WI38 (cell line): ENCODE results near the gene SLC7A8.
"Not testable (repeated sequence)": the region's sequence is repeated elsewhere in the genome, so short reads cannot be mapped to it uniquely, and the experiment has no call there.

ENCODE experiments used
- H3K4me3 ChIP-seq: 2 replicates; pipeline ENCODE4 v1.5.1; 2011; ENCODE audit warnings: low read depth, mild to moderate bottlenecking, control low read depth, low read length
- CTCF ChIP-seq: IDR thresholded peaks from 2 replicates; pipeline ENCODE4 v1.5.1; 2012; ENCODE audit warnings: low read depth, mild to moderate bottlenecking, control low read depth, low read length

SLC7A8 gene

DNA sequence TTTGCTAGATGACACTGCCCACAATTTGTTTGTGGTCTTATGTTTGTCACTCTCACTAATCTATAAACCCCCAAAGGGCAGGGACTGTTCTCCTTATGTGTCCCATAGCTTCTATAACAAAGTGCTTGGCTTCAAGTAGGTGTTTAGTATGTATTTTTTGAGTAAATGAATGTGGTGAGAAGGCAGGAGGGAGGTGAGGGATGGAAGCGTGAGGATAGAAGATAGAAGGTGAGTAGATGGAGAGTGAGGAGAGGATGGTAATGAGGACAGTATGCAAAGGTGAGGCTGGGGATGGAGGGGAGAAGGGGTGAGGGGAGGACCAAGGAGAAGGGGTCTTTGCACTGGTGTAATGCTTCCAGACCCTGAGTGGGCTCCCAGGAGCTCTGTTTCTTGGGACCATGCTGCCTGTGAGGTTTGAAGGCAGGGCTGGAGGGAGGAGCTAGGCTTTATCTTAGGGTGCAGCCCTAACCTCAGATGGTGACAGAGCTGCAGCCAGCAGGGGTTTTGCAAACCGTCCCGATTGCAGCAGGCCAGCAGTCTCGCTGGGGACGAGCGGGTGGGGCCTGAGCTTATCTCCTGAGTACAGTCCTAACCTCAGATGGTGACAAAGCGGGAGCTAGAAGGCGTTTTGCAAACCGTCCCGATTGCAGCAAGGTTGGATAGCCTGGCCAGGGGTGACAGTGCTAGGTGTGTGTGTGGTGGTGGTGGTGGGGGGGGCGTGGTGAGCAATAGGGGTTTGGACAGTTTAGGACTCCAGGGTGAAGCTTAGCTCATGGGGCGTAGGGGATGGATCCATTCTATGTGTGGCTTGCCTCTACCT is 70.9 kb downstream of the SLC7A8 start:
- H3K4me3 ChIP-seq = no peak overlapping the region
- no peak for TF ChIP-seq CTCF

GRCh38 chr14:23110579-23111365 is 72.7 kb downstream of the SLC7A8 start:
- TF ChIP-seq CTCF = no peak

GRCh38 chr14:23109769-23110168 is 73.7 kb downstream of the SLC7A8 start:
- TF ChIP-seq CTCF = no peak
- H3K4me3 ChIP-seq = no peak overlapping the region

More at GRCh38 chr14:23110579-23111365, 72.7 kb downstream of the SLC7A8 start:
- no peak overlapping the region for H3K4me3 ChIP-seq

- not testable (repeated sequence) for H3K4me3 ChIP-seq
These were observed 75.3 kb downstream of the SLC7A8 start for GRCh38 chr14:23108169-23108568.

DNA sequence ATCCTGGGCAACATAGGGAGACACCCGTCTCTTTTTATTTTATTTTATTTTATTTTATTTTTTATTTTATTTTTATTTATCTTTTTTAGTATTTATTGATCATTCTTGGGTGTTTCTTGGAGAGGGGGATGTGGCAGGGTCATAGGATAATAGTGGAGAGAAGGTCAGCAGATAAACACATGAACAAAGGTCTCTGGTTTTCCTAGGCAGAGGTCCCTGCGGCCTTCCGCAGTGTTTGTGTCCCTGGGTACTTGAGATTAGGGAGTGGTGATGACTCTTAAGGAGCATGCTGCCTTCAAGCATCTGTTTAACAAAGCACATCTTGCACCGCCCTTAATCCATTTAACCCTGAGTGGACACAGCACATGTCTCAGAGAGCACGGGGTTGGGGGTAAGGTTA is 75.8 kb downstream of the SLC7A8 start:
- not testable (repeated sequence) for H3K4me3 ChIP-seq

DNA sequence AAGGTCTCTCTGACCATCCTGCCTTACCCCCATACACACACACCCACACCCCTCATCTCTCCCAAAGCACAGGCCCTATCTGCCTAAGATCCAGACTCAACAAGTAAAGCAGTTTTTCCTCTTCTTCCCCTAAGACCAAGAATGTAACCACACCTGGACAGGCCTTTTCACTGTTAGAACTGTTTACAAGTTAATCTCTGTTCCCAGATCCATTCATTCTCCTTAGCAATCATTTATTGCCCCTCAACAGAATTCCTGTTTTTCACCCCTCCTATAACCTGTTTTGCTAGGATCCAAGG is 76.8 kb downstream of the SLC7A8 start:
- no peak for TF ChIP-seq CTCF
- no peak overlapping the region for H3K4me3 ChIP-seq

DNA sequence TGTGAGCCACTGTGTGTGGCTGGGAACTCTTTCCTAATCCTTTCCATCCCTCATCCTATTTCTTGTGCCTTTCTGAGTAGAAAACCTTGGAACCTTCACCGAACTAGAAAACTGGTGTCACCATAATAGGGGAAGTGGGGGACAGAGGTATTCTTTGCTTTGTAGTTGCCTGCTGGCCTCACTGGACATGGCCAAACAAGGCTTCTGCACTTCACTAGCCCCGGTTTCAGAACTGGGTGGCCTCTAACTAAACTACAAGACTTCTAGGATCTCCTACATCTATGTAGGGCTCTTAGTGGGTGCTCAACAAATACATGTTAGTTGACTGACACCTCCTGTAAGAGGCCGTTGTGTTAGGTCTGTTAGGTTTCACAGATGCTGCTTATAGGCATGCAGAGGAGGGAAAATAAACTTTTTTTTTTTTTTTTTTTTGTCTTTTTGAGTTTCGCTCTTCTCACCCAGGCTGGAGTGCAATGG is 78.1 kb downstream of the SLC7A8 start:
- no peak overlapping the region for H3K4me3 ChIP-seq
- no peak for TF ChIP-seq CTCF

DNA sequence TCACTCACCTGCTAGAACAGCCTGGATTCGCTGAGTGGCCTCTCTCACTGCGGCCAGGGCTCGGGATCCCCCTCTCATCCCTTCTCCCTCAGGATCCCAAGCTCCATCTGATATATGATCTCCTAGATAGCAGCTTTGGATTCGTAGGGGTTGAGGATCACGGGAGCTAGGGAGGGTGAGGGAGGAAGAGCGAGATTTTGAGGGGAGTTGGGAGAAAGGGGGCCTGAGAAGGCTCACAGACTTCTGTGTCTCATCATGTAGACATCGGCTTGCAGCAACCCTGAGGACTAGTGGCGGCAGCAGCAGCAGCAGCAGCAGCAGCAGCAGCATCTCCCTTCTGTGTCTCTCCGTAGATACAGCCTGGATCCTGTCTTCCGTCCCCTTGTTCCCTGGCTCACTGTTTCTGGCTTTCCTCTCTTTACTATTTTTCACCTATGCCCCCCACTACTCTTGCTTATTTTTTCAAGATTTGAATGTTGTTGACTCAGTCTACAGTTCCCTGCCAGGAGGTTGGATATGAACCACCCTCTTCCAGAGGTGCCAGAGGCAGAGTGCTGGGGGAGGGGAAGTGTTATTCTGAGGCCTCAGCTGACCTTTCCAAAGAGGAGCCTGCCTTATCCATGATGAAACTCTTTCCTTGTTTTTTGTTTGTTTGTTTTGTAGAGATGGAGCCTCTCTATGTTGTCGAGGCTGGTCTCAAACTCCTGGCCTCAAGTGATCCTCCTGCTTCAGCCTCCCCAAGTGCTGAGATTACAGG is 78.7 kb downstream of the SLC7A8 start, which contains the start of gene CIROP:
Gene CIROP, minus strand, starts transcription at position 399 of the 757 bp plus-strand sequence. Its CDS starts 69 bp downstream, at position 330.
- TF ChIP-seq CTCF = no peak
- H3K4me3 ChIP-seq = no peak within 1 kb of the TSS
